NCI-H128 (cell line): Measurements from ENCODE around the gene SYTL1.

Experiments used
- DNase-seq: peaks from one replicate; lab custom pipeline; 2025; ENCODE audit not compliant: unreplicated experiment; lab: John Stamatoyannopoulos, UW

Gene SYTL1

GRCh38 chr1:27346991-27347624 is 5.3 kb downstream of the SYTL1 start:
- no peak for DNase-seq

- peak; percentile 67 for DNase-seq
Measured at GRCh38 chr1:27348861-27349783, 7.3 kb downstream of the SYTL1 start.

DNA sequence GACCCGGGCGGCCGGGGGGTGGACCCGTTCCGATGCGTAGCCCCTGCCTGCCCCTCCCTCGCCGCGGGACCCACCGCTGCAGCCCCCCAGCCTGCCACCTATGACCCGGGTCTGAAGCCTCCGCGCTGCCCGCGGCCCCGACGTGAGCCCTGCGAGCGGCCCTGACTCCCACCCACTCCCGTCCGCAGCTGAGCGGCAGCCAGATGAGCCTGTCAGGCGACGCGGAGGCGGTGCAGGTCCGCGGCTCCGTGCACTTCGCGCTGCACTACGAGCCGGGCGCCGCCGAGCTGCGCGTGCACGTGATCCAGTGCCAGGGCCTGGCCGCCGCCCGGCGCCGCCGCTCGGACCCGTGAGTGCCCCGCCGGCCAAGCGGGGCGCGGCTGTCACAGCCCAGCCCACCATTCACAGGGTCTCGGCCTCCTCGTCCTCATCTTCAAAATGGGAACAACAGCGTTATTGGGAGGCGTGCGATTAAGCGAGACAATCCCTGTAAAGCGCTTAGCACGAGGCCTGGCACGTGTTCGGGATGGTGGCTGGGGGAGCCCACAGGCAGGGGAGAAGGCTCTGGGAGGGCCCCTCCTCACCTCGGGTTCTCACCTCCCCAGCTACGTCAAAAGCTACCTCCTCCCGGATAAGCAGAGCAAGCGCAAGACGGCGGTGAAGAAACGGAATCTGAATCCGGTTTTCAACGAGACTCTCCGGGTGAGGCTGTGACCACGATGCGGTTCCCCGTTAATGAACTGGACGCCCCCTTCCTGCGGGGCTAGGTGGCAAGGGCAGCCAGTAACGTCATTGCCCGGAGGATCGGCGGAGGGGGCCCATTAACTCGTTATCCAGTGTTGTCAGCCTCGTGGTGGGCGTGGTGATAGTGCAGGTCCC is 8.2 kb downstream of the SYTL1 start:
- peak; percentile 80 for DNase-seq

GRCh38 chr1:27350663-27351540 is 9.1 kb downstream of the SYTL1 start:
- no peak for DNase-seq

GRCh38 chr1:27351541-27352107 is 9.8 kb downstream of the SYTL1 start:
- DNase-seq = no peak

DNA sequence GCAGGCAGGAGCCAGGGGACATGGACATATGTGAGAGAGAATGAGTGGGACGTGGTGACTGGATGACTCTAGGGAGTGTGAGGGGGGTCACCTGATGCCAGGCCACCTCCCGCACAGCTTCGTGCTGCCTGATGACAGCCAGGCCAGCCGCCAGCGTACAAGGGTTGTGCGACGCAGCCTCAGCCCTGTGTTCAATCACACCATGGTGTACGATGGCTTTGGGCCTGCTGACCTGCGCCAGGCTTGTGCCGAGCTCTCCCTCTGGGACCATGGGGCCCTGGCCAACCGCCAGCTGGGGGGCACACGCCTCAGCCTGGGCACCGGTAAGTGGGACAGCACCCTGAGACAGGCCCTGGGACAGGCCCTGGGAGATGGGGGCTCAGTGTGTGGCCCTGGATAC is 11.3 kb downstream of the SYTL1 start:
- no peak for DNase-seq

DNA sequence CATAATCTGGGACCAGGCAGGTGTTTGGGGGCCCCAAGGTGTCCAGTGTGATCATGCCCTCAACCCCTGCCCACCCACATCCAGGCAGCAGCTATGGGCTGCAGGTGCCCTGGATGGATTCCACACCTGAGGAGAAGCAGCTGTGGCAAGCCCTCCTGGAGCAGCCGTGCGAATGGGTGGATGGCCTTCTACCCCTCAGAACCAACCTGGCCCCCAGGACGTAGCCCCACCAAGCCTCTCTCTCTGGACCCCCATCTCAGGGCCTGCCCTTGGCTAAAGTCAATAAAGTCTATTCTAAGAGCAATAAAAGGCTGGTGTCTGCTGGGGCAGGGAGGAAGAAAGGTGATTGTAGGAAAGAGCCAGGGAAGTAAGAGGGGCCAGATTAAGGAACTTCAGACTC is 11.8 kb downstream of the SYTL1 start:
- DNase-seq = no peak

- no peak for DNase-seq
Measured at GRCh38 chr1:27355683-27356082, 13.9 kb downstream of the SYTL1 start.

DNA sequence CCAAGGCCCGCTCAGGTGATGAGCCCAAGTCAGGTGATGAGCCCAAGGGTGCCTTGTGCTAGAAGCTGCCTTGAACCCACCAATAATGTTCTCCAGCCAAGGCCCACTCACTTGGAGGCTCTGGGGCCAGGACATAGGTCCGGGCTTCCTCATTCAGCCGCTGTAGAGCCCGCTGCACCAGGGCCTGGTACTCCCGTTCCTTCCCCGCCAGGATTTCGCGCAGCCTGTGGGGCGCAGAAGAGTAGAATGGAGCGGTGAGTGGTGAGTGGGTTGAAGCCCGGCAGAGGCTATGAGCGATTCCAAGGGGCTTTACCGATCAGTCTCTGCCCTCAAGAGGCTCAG is 14.4 kb downstream of the SYTL1 start:
- DNase-seq = no peak

- no peak for DNase-seq
Measured at GRCh38 chr1:27356619-27357280, 14.9 kb downstream of the SYTL1 start.

- DNase-seq = peak; percentile 16
Measured at GRCh38 chr1:27357281-27358037, 15.6 kb downstream of the SYTL1 start.

DNA sequence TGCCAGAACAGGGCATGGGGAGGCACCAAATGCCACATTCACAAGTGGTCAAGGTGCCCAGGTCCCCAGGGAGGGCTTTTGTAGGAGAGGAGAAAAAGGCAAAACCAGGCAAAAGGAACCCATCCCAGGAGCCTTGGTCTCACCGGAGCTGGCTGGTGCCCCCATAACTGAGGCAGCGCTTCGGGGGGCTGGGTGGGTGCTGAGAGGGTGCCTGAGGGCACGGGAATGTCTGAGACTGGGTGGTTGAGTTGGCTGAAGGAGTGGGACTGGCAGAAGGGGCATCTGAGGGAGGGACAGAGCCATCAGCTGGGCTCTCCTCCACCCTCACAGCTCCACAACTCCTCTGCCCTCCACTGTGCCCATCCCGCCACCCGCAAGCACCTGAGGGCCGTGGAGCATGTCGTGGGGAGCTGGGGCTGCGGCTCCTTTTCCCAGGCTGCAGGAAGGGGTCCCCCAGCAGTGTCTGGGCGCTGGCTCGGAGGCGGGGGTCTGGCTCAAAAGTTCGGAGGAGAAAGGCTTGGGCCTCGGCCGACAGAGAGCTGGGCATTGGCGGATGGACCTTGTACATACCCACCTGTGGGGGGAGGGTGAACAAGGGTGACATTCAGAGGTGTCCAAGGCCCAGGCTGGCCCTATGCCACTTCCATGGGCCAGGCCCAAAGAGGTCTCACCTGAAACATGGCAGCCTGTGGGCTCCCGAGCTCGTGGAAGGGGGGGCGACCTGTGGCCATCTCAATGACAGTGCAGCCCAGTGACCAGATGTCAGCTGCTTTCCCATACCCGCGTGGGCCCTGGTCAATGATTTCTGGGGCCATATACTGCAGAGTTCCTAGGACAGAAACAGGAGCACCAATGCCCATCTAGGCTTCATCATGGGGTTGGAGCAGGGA is 16.5 kb downstream of the SYTL1 start:
- DNase-seq = no peak

GRCh38 chr1:27358928-27359313 is 17.1 kb downstream of the SYTL1 start:
- no peak for DNase-seq

- no peak for DNase-seq
Measured at GRCh38 chr1:27359822-27360158, 18.0 kb downstream of the SYTL1 start.

- no peak for DNase-seq
Measured at GRCh38 chr1:27360159-27361043, 18.6 kb downstream of the SYTL1 start.

GRCh38 chr1:27361044-27361402 is 19.2 kb downstream of the SYTL1 start:
- no peak for DNase-seq

DNA sequence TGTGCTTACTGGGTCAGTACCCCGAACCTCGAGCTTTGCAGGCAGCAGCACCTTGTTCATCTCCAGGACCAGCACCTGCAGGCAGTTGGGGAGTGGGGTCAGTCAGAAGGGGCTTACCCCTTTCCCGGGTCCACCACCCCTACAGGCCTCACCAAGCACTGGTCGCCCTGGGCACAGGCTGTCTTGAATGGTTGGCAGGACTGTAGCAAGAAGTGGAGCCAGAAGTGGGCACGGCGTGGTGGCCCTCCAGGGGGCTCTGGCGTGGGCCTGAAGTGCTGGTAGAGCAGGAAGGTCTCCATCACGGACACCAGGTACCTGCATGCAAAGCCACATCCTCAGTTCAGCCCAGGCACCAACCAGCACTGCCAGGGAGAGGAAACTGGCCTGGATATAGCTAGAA is 19.7 kb downstream of the SYTL1 start:
- no peak for DNase-seq
